Adipocyte (in vitro differentiated cells): ENCODE measurements around the gene RASSF3.
"Not testable (repeated sequence)": the region's sequence is repeated elsewhere in the genome, so short reads cannot be mapped to it uniquely, and the experiment has no call there.

ENCODE experiments used
- DNase-seq: peaks from one replicate; pipeline ENCODE4 v3.0.0-alpha.2; 2015; ENCODE audit warnings: low read depth
- H3K27me3 ChIP-seq: replicated peaks from 2 replicates; pipeline ENCODE4 v1.7.0; 2013; ENCODE audit warnings: mild to moderate bottlenecking, low read length, moderate library complexity; ENCODE audit not compliant: control insufficient read depth, insufficient read depth
- H3K36me3 ChIP-seq: 2 replicates; pipeline ENCODE4 v1.7.0; 2013; ENCODE audit warnings: low read length, mild to moderate bottlenecking, moderate library complexity; ENCODE audit not compliant: control insufficient read depth, insufficient read depth, severe bottlenecking
- H3K4me1 ChIP-seq: 2 replicates; pipeline ENCODE4 v1.7.0; 2013; ENCODE audit warnings: mild to moderate bottlenecking, low read length, moderate library complexity; ENCODE audit not compliant: control insufficient read depth, insufficient read depth
- H3K4me3 ChIP-seq: 2 replicates; pipeline ENCODE4 v1.7.0; 2013; ENCODE audit warnings: mild to moderate bottlenecking, low read length, moderate library complexity
- H3K9ac ChIP-seq: 2 replicates; pipeline ENCODE4 v1.7.0; 2013; ENCODE audit warnings: mild to moderate bottlenecking, low read length, moderate library complexity
- H3K9me3 ChIP-seq: 2 replicates; pipeline ENCODE4 v1.7.0; 2013; ENCODE audit warnings: mild to moderate bottlenecking, low read length, moderate library complexity; ENCODE audit not compliant: control insufficient read depth

Gene RASSF3

GRCh38 chr12:64635356-64635998 is 25.2 kb downstream of the RASSF3 start:
- DNase-seq, result no peak
- Histone ChIP-seq H3K4me3 (no peak overlapping the region), H3K9ac (no peak overlapping the region), H3K27me3 (no peaks in the 10 kb centered on the region), H3K9me3 (no peaks in the 10 kb centered on the region), H3K36me3 (no peaks in the 10 kb centered on the region), H3K4me1 (peaks cover 6% of the 10 kb centered on the region)

GRCh38 chr12:64636856-64637255 is 26.6 kb downstream of the RASSF3 start:
- Histone ChIP-seq H3K4me3 (no peak overlapping the region), H3K9ac (no peak overlapping the region), H3K27me3 (no peaks in the 10 kb centered on the region), H3K9me3 (no peaks in the 10 kb centered on the region), H3K36me3 (no peaks in the 10 kb centered on the region), H3K4me1 (peaks cover 6% of the 10 kb centered on the region)
- DNase-seq, result no peak

GRCh38 chr12:64639466-64639865 is 29.2 kb downstream of the RASSF3 start:
- Histone ChIP-seq H3K4me1 (peaks cover 3% of the 10 kb centered on the region), H3K9me3 (no peaks in the 10 kb centered on the region), H3K36me3 (no peaks in the 10 kb centered on the region), H3K27me3 (no peaks in the 10 kb centered on the region), H3K4me3 (no peak overlapping the region), H3K9ac (no peak overlapping the region)
- DNase-seq, result no peak

GRCh38 chr12:64646318-64646717 is 36.0 kb downstream of the RASSF3 start:
- no peak for DNase-seq
- no peaks in the 10 kb centered on the region for H3K27me3 ChIP-seq
- no peaks in the 10 kb centered on the region for H3K4me1 ChIP-seq
- no peaks in the 10 kb centered on the region for H3K9me3 ChIP-seq
- H3K9ac ChIP-seq, result no peak overlapping the region
- H3K36me3 ChIP-seq, result no peaks in the 10 kb centered on the region
- H3K4me3 ChIP-seq, result no peak overlapping the region

- Histone ChIP-seq H3K36me3 (no peaks in the 10 kb centered on the region), H3K4me1 (peaks cover 4% of the 10 kb centered on the region), H3K9me3 (no peaks in the 10 kb centered on the region), H3K9ac (no peak overlapping the region), H3K27me3 (no peaks in the 10 kb centered on the region), H3K4me3 (no peak overlapping the region)
- DNase-seq, result no peak
Measured at GRCh38 chr12:64649487-64649886, 39.2 kb downstream of the RASSF3 start.

- H3K36me3 ChIP-seq, result no peaks in the 10 kb centered on the region
- H3K4me1 ChIP-seq, result peaks cover 4% of the 10 kb centered on the region
- no peaks in the 10 kb centered on the region for H3K27me3 ChIP-seq
- H3K9ac ChIP-seq, result no peak overlapping the region
- H3K9me3 ChIP-seq, result no peaks in the 10 kb centered on the region
- DNase-seq, result no peak
- H3K4me3 ChIP-seq, result no peak overlapping the region
Measured at GRCh38 chr12:64650762-64651161, 40.5 kb downstream of the RASSF3 start.

- H3K9me3 ChIP-seq, result no peaks in the 10 kb centered on the region
- H3K4me3 ChIP-seq, result no peak overlapping the region
- H3K9ac ChIP-seq, result no peak overlapping the region
- H3K36me3 ChIP-seq, result no peaks in the 10 kb centered on the region
- peaks cover 4% of the 10 kb centered on the region for H3K4me1 ChIP-seq
- no peak for DNase-seq
- H3K27me3 ChIP-seq, result no peaks in the 10 kb centered on the region
Measured at GRCh38 chr12:64652346-64652745, 42.1 kb downstream of the RASSF3 start.

- H3K4me3 ChIP-seq, result no peak overlapping the region
- DNase-seq, result no peak
- no peaks in the 10 kb centered on the region for H3K9me3 ChIP-seq
- H3K9ac ChIP-seq, result no peak overlapping the region
- H3K4me1 ChIP-seq, result peaks cover 4% of the 10 kb centered on the region
- no peaks in the 10 kb centered on the region for H3K36me3 ChIP-seq
- no peaks in the 10 kb centered on the region for H3K27me3 ChIP-seq
Measured at GRCh38 chr12:64653123-64653522, 42.8 kb downstream of the RASSF3 start.

- H3K9ac ChIP-seq, H3K27me3 ChIP-seq, H3K36me3 ChIP-seq, H3K4me1 ChIP-seq, H3K9me3 ChIP-seq, DNase-seq, H3K4me3 ChIP-seq: not testable (repeated sequence)
Measured at GRCh38 chr12:64653907-64654306, 43.6 kb downstream of the RASSF3 start.

- Histone ChIP-seq H3K9ac (no peak overlapping the region), H3K36me3 (no peaks in the 10 kb centered on the region), H3K4me1 (peaks cover 4% of the 10 kb centered on the region), H3K4me3 (no peak overlapping the region), H3K27me3 (no peaks in the 10 kb centered on the region), H3K9me3 (no peaks in the 10 kb centered on the region)
- no peak for DNase-seq
Measured at GRCh38 chr12:64655141-64655540, 44.8 kb downstream of the RASSF3 start.

- Histone ChIP-seq H3K9ac (no peak overlapping the region), H3K36me3 (no peaks in the 10 kb centered on the region), H3K9me3 (no peaks in the 10 kb centered on the region), H3K4me3 (no peak overlapping the region), H3K27me3 (no peaks in the 10 kb centered on the region), H3K4me1 (peaks cover 4% of the 10 kb centered on the region)
- DNase-seq, result no peak
Measured at GRCh38 chr12:64656429-64656828, 46.1 kb downstream of the RASSF3 start.

- H3K27me3 ChIP-seq, result no peaks in the 10 kb centered on the region
- H3K4me1 ChIP-seq, result peaks cover 2% of the 10 kb centered on the region
- no peaks in the 10 kb centered on the region for H3K9me3 ChIP-seq
- no peak overlapping the region for H3K4me3 ChIP-seq
- DNase-seq, result no peak
- no peak overlapping the region for H3K9ac ChIP-seq
- no peaks in the 10 kb centered on the region for H3K36me3 ChIP-seq
Measured at GRCh38 chr12:64658892-64659481, 48.7 kb downstream of the RASSF3 start.
